Lung (tissue), 12 donors: ENCODE measurements around the gene SEPTIN6. TPM values are rescaled to one million over a fixed set of nuclear protein-coding genes. Genes with fewer than 3 reads are reported as not detected.
"Not testable (repeated sequence)": the region's sequence is repeated elsewhere in the genome, so short reads cannot be mapped to it uniquely, and the experiment has no call there.

Source experiments
- ATAC-seq: fragments of 200-7000 bp; cut with Tn5 transposase; one replicate; pipeline ENCODE4 v1.9.1; 2020; ENCODE audit warnings: moderate number of reproducible peaks; ENCODE audit not compliant: insufficient read depth, low FRiP score
- DNase-seq, 3 donors: peaks; one replicate each; pipeline ENCODE4 v3.0.0-alpha.2; 2013 to 2017
- H3K27ac ChIP-seq, 2 donors: one replicate each; pipeline ENCODE4 v1.5.1; 2013; ENCODE audit warnings: mild to moderate bottlenecking in 2 of 2, moderate library complexity in 2 of 2, control low read depth in 1 of 2, inconsistent platforms in 1 of 2, low read depth in 1 of 2, low read length in 1 of 2
- H3K27me3 ChIP-seq, 3 donors: one replicate each; pipeline ENCODE4 v1.5.1; 2013; ENCODE audit warnings: low read length in 2 of 3; ENCODE audit not compliant: control insufficient read depth in 3 of 3, insufficient read depth in 3 of 3
- H3K36me3 ChIP-seq, 4 donors: one replicate each; pipeline ENCODE4 v1.5.1; 2013; ENCODE audit warnings: low read length in 4 of 4, mild to moderate bottlenecking in 1 of 4, moderate library complexity in 1 of 4; ENCODE audit not compliant: control insufficient read depth in 4 of 4, insufficient read depth in 4 of 4
- H3K4me1 ChIP-seq, 5 donors: one replicate each; pipeline ENCODE4 v1.5.1; 2013; ENCODE audit warnings: low read length in 5 of 5, mild to moderate bottlenecking in 2 of 5, moderate library complexity in 1 of 5; ENCODE audit not compliant: control insufficient read depth in 5 of 5, insufficient read depth in 5 of 5
- H3K4me3 ChIP-seq: one replicate; pipeline ENCODE4 v1.5.1; 2013; ENCODE audit warnings: mild to moderate bottlenecking, control low read depth, moderate library complexity
- H3K9ac ChIP-seq, 2 donors: one replicate each; pipeline ENCODE4 v1.5.1; 2013; ENCODE audit warnings: low read length in 2 of 2, control low read depth in 1 of 2; ENCODE audit not compliant: insufficient read depth in 1 of 2
- H3K9me3 ChIP-seq, 4 donors: one replicate each; pipeline ENCODE4 v1.5.1; 2013; ENCODE audit warnings: low read length in 3 of 4, mild to moderate bottlenecking in 1 of 4, moderate library complexity in 1 of 4; ENCODE audit not compliant: control insufficient read depth in 4 of 4, insufficient read depth in 3 of 4
- WGBS, 2 donors: extraction: QIAGEN DNeasy Blood & Tissue Kit; methylation state at CpG; one replicate each; pipeline ENCODE4 v1.1.7; 2013; 5-methylcytosine and 5-hydroxymethylcytosine counted together
- polyA plus RNA-seq, 2 donors: library from polyadenylated mRNA; stranded (reverse); fragments of 200-250 nt; gene quantifications; one replicate each; pipeline ENCODE4 v1.2.1, GENCODE V29; 2013
- total RNA-seq, 2 donors: library from RNA; depleted of rRNA in 1 of 2; stranded (reverse); fragments of >200 nt in 1 of 2; gene quantifications; one replicate each; pipeline ENCODE4 v1.2.1, GENCODE V29; 2014 to 2021
- TF ChIP-seq, protein P1 (sequence below): IDR thresholded peaks from 2 replicates; pipeline ENCODE4 v1.5.1; 2012; ENCODE audit warnings: mild to moderate bottlenecking; ENCODE audit errors: control extremely low read depth, extremely low read depth
- donor health status: control.
- donor health status: control.
- donor health status: Bipolar disorder and iron deficiency.
- donor health status: healthy.
- donor health status: DM: yes; HTN: yes; CAD: no.

Gene SEPTIN6
- total and polyA plus RNA-seq, 4 donors: 6.2 to 25.8 (median 17.6) TPM

- no peak overlapping the region for H3K9ac ChIP-seq
- no peak overlapping the region for H3K27ac ChIP-seq
- no peak for DNase-seq
Measured at GRCh38 chrX:119669424-119670037, 23.4 kb downstream of the SEPTIN6 start.

GRCh38 chrX:119667111-119667878 is 25.7 kb downstream of the SEPTIN6 start:
- peak overlapping the region in 1 of 2 donors; percentile 39 for H3K27ac ChIP-seq
- TF ChIP-seq, protein P1, sequence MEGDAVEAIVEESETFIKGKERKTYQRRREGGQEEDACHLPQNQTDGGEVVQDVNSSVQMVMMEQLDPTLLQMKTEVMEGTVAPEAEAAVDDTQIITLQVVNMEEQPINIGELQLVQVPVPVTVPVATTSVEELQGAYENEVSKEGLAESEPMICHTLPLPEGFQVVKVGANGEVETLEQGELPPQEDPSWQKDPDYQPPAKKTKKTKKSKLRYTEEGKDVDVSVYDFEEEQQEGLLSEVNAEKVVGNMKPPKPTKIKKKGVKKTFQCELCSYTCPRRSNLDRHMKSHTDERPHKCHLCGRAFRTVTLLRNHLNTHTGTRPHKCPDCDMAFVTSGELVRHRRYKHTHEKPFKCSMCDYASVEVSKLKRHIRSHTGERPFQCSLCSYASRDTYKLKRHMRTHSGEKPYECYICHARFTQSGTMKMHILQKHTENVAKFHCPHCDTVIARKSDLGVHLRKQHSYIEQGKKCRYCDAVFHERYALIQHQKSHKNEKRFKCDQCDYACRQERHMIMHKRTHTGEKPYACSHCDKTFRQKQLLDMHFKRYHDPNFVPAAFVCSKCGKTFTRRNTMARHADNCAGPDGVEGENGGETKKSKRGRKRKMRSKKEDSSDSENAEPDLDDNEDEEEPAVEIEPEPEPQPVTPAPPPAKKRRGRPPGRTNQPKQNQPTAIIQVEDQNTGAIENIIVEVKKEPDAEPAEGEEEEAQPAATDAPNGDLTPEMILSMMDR: no peak
- no peaks in the 10 kb centered on the region for H3K27me3 ChIP-seq
- H3K9ac ChIP-seq: no peak overlapping the region
- DNase-seq (peak in 2 of 3 donors; percentile 20 to 21), ATAC-seq (no peak)
- WGBS, 2 donors: 73 to 80% methylated on average over 13 to 16 of the region's 16 CpGs
- H3K4me3 ChIP-seq: no peak overlapping the region
- peaks cover 0 to 1% (median 0%) of the 10 kb centered on the region in 4 donors for H3K9me3 ChIP-seq
- peaks cover 0 to 14% (median 4%) of the 10 kb centered on the region in 5 donors for H3K4me1 ChIP-seq
- no peaks in the 10 kb centered on the region for H3K36me3 ChIP-seq

More at GRCh38 chrX:119669424-119670037, 23.4 kb downstream of the SEPTIN6 start:
- Histone ChIP-seq H3K4me3 (no peak overlapping the region), H3K36me3 (no peaks in the 10 kb centered on the region), H3K9me3 (peaks cover 0 to 1% (median 0%) of the 10 kb centered on the region in 4 donors), H3K4me1 (peaks cover 0 to 23% (median 4%) of the 10 kb centered on the region in 5 donors), H3K27me3 (no peaks in the 10 kb centered on the region)
- no peak for ATAC-seq
- TF ChIP-seq, protein P1: no peak
- 60 to 71% methylated on average over 6 of the region's 6 CpGs for WGBS, 2 donors

DNA sequence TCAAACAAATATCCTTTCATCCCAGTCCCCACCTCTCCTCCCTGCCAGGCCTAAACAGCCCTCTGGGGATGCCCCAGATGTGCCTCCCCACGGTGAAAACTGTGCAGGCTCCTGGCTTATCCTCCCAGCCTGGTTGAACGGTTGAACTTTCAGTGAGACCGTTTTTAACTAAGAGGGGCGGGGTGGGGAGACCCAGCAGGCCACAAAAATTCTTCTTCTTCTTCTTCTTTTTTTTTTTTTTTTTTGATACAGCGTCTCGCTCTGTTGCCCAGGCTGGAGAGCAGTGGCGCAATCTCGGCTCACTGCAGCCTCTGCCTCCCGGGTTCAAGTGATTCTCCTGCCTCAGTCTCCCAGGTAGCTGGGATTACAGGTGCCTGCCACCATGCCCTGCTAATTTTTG is 28.1 kb downstream of the SEPTIN6 start:
- not testable (repeated sequence) for ATAC-seq, DNase-seq, H3K27ac ChIP-seq, H3K4me3 ChIP-seq, H3K36me3 ChIP-seq, H3K9ac ChIP-seq, H3K9me3 ChIP-seq, H3K27me3 ChIP-seq
- H3K4me1 ChIP-seq: peaks cover 0 to 14% (median 4%) of the 10 kb centered on the region in 5 donors
- 40 to 82% methylated on average over 5 to 9 of the region's 9 CpGs for WGBS, 2 donors

DNA sequence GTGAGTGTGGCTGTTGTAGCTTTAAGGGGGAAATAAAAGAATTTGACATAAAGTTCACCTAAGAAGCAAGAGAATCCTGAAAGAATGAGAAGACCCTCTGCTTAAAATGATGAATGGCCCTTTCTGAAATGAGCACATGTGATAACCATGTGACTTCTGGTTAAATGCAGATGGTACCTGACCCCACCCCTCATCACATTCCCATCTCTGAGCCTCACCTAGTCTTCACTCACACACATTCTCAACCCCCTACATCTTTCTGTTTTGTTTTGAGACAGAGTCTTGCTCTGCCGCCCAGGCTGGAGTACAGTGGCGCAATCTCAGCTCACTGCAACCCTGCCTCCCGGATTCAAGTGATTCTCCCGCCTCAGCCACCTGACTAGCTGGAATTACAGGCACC is 31.5 kb downstream of the SEPTIN6 start:
- TF ChIP-seq, protein P1: no peak
- DNase-seq (no peak), ATAC-seq (no peak)
- Histone ChIP-seq H3K4me3 (no peak overlapping the region), H3K27me3 (no peaks in the 10 kb centered on the region), H3K9me3 (no peaks in the 10 kb centered on the region), H3K9ac (no peak overlapping the region), H3K27ac (no peak overlapping the region), H3K36me3 (no peaks in the 10 kb centered on the region), H3K4me1 (no peaks in the 10 kb centered on the region)
- WGBS, 2 donors: 87 to 90% methylated on average over 4 of the region's 4 CpGs
